Neuronal stem cell (in vitro differentiated cells): ENCODE results near the gene TM4SF1.

Experiments used
- DNase-seq: peaks from one replicate; pipeline ENCODE4 v3.0.0-alpha.2; 2013; ENCODE audit warnings: low spot score
- H2AFZ ChIP-seq: one replicate; pipeline ENCODE4 v1.6.1; 2013; ENCODE audit warnings: mild to moderate bottlenecking, low read length, inconsistent platforms
- H2AK5ac ChIP-seq: 2 replicates; pipeline ENCODE4 v1.6.1; 2013; ENCODE audit warnings: low read depth, mild to moderate bottlenecking, inconsistent platforms, low read length, moderate library complexity, mixed read lengths
- H2BK120ac ChIP-seq: 2 replicates; pipeline ENCODE4 v1.6.1; 2013; ENCODE audit warnings: low read depth, mild to moderate bottlenecking, inconsistent platforms, low read length, moderate library complexity, mixed read lengths
- H2BK12ac ChIP-seq: one replicate; pipeline ENCODE4 v1.6.1; 2013; ENCODE audit warnings: low read length, inconsistent platforms
- H2BK15ac ChIP-seq: 2 replicates; pipeline ENCODE4 v1.6.1; 2013; ENCODE audit warnings: mild to moderate bottlenecking, low read length, inconsistent platforms, mixed read lengths
- H2BK5ac ChIP-seq: one replicate; pipeline ENCODE4 v1.6.1; 2013; ENCODE audit warnings: inconsistent platforms, mild to moderate bottlenecking, low read length, moderate library complexity
- H3K14ac ChIP-seq: one replicate; pipeline ENCODE4 v1.6.1; 2013; ENCODE audit warnings: low read length, inconsistent platforms
- H3K18ac ChIP-seq: 2 replicates; pipeline ENCODE4 v1.6.1; 2013; ENCODE audit warnings: low read length, inconsistent platforms
- H3K23ac ChIP-seq: 2 replicates; pipeline ENCODE4 v1.6.1; 2013; ENCODE audit warnings: low read depth, mild to moderate bottlenecking, mixed read lengths, low read length, inconsistent platforms; ENCODE audit not compliant: poor library complexity
- H3K27ac ChIP-seq: replicated peaks from 3 replicates; pipeline ENCODE4 v1.5.1; 2013; ENCODE audit warnings: low read length, inconsistent platforms
- H3K27me3 ChIP-seq, 3 experiments: 2 replicates each; pipeline ENCODE4 v1.6.1; 2013; ENCODE audit warnings: low read length in 3 of 3, mild to moderate bottlenecking in 2 of 3, inconsistent platforms in 1 of 3, low read depth in 1 of 3, mixed read lengths in 1 of 3, moderate library complexity in 1 of 3; ENCODE audit not compliant: control insufficient read depth in 3 of 3, insufficient read depth in 3 of 3
- H3K36me3 ChIP-seq, 2 donors: replicated peaks in 1 of 2; 2 replicates each; pipeline ENCODE4 v1.6.1; 2013; ENCODE audit warnings: low read length in 2 of 2; ENCODE audit not compliant: control insufficient read depth in 2 of 2, insufficient read depth in 2 of 2
- H3K4ac ChIP-seq: 2 replicates; pipeline ENCODE4 v1.6.1; 2013; ENCODE audit warnings: inconsistent platforms, mild to moderate bottlenecking, low read length, moderate library complexity
- H3K4me1 ChIP-seq, 2 donors: 1 replicate in 1 of 2; 2 replicates in 1 of 2; pipeline ENCODE4 v1.6.1; 2013; ENCODE audit warnings: low read length in 2 of 2, low read depth in 1 of 2; ENCODE audit not compliant: control insufficient read depth in 2 of 2, insufficient read depth in 1 of 2
- H3K4me2 ChIP-seq: one replicate; pipeline ENCODE4 v1.6.1; 2013; ENCODE audit warnings: mild to moderate bottlenecking, low read length, inconsistent platforms; ENCODE audit not compliant: insufficient read depth, poor library complexity, severe bottlenecking
- H3K4me3 ChIP-seq, 2 donors: 2 replicates each; pipeline ENCODE4 v1.5.1; 2013; ENCODE audit warnings: low read length in 2 of 2, mild to moderate bottlenecking in 2 of 2, inconsistent platforms in 1 of 2, moderate library complexity in 1 of 2
- H3K79me1 ChIP-seq: one replicate; pipeline ENCODE4 v1.6.1; 2013; ENCODE audit warnings: low read depth, mild to moderate bottlenecking, inconsistent platforms, low read length, moderate library complexity
- H3K9ac ChIP-seq: one replicate; pipeline ENCODE4 v1.6.1; 2013; ENCODE audit warnings: mild to moderate bottlenecking, low read depth, low read length, inconsistent platforms; ENCODE audit not compliant: poor library complexity
- H3K9me3 ChIP-seq, 2 donors: replicated peaks in 1 of 2; 2 replicates each; pipeline versions ENCODE3 to v1.6.1; 2013; ENCODE audit warnings: low read length in 2 of 2, mild to moderate bottlenecking in 2 of 2, inconsistent platforms in 1 of 2, low read depth in 1 of 2, mixed read lengths in 1 of 2, moderate library complexity in 1 of 2; ENCODE audit not compliant: control insufficient read depth in 2 of 2, insufficient read depth in 1 of 2
- H4K8ac ChIP-seq: one replicate; pipeline ENCODE4 v1.6.1; 2013; ENCODE audit warnings: low read depth, mild to moderate bottlenecking, inconsistent platforms, low read length, moderate library complexity
- H4K91ac ChIP-seq: one replicate; pipeline ENCODE4 v1.6.1; 2013; ENCODE audit warnings: low read length, low read depth, mild to moderate bottlenecking, inconsistent platforms; ENCODE audit not compliant: poor library complexity
- WGBS, 2 donors: extraction: QIAGEN DNeasy Blood & Tissue Kit; methylation state at CpG; one replicate each; pipeline ENCODE4 v1.1.7; 2013; ENCODE audit warnings: missing lambda C conversion rate in 2 of 2, mixed read lengths in 1 of 2; ENCODE audit not compliant: insufficient read length in 2 of 2, insufficient replicate concordance in 1 of 2; ENCODE audit errors: extremely low coverage in 2 of 2; 5-methylcytosine and 5-hydroxymethylcytosine counted together

The TM4SF1 gene

DNA sequence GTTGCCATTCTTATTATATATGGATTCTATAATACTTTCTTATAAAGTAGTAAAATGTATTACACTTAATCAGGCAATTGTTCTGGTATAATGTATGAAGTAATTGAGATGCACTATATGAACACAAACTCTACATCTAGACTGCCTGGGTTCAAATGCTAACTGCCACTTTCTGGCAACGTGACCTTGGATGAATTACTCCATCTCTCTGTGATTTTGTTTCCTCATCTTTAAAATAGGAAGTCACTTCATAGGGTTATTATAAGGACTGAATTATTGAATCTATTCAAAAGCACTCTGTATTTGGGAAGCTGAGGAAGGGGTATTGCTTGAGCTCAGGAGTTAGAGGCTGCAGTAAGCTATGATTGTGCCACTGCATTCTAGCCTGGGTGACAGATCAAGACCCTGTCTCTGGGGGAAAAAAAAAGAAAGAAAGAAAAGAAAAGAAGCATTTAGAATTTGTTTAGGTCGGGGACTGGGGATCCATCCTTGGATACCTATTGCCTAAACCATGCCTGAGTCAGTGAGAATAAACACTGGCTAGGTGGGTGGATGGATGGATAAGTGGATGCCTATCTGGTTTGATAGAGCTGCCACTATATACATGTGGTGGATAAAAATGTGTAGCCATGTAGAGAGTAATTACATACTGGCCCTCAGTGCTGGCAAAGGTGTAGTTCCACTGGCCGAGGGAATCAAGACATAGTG lies 2.5 kb downstream of the TM4SF1 start:
- no peak overlapping the region for H3K4me3 ChIP-seq

DNA sequence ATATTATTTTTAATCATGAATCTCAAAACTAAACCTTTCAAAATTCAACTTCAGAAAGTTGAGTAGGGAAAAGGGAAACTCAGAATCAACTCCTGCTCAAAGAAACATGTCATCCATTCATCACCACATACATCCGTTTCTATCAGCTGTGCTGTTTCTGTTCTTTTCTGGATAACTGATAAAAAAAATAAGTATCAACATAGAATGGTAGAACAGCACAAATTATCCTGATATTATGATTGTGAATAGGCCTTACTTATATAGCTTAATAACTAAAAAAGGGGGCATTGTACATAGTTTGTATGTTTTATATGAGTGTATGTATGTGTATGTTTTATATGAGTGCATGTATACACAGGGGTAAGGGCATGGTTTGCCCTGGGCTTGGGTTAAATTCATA lies 3.1 kb downstream of the TM4SF1 start:
- Histone ChIP-seq H3K4me2 (no peak overlapping the region), H3K36me3 (no peaks in the 10 kb centered on the region), H2AFZ (no peak overlapping the region), H3K4me1 (peaks cover 2 to 6% of the 10 kb centered on the region in 2 donors), H3K23ac (no peak overlapping the region), H2AK5ac (no peak overlapping the region), H2BK15ac (no peak overlapping the region), H2BK120ac (no peak overlapping the region), H3K14ac (no peak overlapping the region), H4K8ac (no peak overlapping the region), H3K79me1 (no peaks in the 10 kb centered on the region), H3K4ac (no peak overlapping the region), H2BK5ac (no peak overlapping the region), H3K4me3 (no peak overlapping the region), H3K9me3 (no peaks in the 10 kb centered on the region), H3K27me3 (no peaks in the 10 kb centered on the region), H3K9ac (no peak overlapping the region), H2BK12ac (no peak overlapping the region), H3K27ac (no peak overlapping the region), H4K91ac (no peak overlapping the region), H3K18ac (no peak overlapping the region)
- WGBS, 2 donors: no CpG with 5 or more reads among the region's 1 CpG
- DNase-seq: no peak

More for the DNA sequence above, 2.5 kb downstream of the TM4SF1 start:
- H3K9me3 ChIP-seq: no peaks in the 10 kb centered on the region
- no peak overlapping the region for H4K91ac ChIP-seq
- H2BK15ac ChIP-seq: no peak overlapping the region
- no peak overlapping the region for H3K14ac ChIP-seq
- no peak for DNase-seq
- WGBS, 2 donors: no CpG with 5 or more reads among the region's 3 CpGs
- no peak overlapping the region for H2AK5ac ChIP-seq
- H2AFZ ChIP-seq: no peak overlapping the region
- peak overlapping the region; percentile 9 for H3K9ac ChIP-seq
- H2BK5ac ChIP-seq: no peak overlapping the region
- H3K27ac ChIP-seq: no peak overlapping the region
- H4K8ac ChIP-seq: no peak overlapping the region
- H3K4ac ChIP-seq: no peak overlapping the region
- no peak overlapping the region for H2BK120ac ChIP-seq
- H3K18ac ChIP-seq: no peak overlapping the region
- H3K79me1 ChIP-seq: no peaks in the 10 kb centered on the region
- no peak overlapping the region for H3K23ac ChIP-seq
- no peak overlapping the region for H3K4me2 ChIP-seq
- no peaks in the 10 kb centered on the region for H3K27me3 ChIP-seq
- H3K4me1 ChIP-seq: peaks cover 2 to 6% of the 10 kb centered on the region in 2 donors
- no peak overlapping the region for H2BK12ac ChIP-seq
- no peaks in the 10 kb centered on the region for H3K36me3 ChIP-seq

DNA sequence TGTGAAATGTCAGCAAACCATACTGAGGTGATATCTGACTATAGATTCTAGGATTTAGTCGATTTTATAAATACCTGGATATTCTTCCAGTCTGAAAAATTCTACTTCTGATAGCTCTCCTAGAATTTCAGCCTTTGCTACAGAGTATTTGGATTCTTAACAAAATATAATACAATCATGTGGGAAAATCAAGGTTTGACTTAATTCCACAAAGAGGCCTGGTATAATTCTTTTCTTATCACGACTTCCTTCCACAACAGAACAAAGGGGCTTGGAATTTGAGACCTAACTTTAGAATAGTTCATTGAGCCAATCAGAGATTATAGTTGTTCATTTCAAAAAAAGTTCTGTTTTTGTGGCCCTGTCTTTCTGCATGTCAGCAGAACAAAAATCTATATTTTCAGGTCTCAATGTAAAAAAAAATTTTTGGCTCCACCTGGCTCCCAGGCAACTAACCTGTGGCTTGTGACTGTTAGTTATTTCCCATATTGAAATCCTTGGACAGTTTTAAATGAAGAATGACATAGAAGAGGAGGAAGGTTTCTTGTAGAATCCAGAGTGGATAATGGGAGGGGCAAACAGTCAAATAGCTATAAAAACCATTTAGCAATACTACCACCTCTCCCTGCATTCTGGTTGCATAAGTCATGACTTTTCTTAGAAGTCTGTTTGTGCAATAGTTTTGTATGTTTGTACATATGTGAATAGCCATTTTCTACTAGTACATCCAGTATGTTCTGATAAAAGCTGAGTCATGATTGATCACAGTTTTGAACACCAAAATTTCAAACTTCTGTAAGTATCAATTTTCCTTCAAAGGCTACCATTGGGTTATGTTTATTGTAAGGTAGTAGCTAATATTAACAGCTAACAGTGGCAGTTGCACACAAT lies 4.0 kb downstream of the TM4SF1 start:
- H4K91ac ChIP-seq: no peak overlapping the region
- no peak overlapping the region for H3K18ac ChIP-seq
- H2BK5ac ChIP-seq: no peak overlapping the region
- H3K9me3 ChIP-seq: no peaks in the 10 kb centered on the region
- H3K9ac ChIP-seq: no peak overlapping the region
- no CpG with 5 or more reads among the region's 2 CpGs for WGBS, 2 donors
- H3K4me1 ChIP-seq: peaks cover 2 to 6% of the 10 kb centered on the region in 2 donors
- H3K23ac ChIP-seq: no peak overlapping the region
- H2BK12ac ChIP-seq: no peak overlapping the region
- H3K14ac ChIP-seq: no peak overlapping the region
- no peak overlapping the region for H2AK5ac ChIP-seq
- no peak overlapping the region for H2BK15ac ChIP-seq
- H3K79me1 ChIP-seq: no peaks in the 10 kb centered on the region
- H3K36me3 ChIP-seq: no peaks in the 10 kb centered on the region
- H3K4me2 ChIP-seq: no peak overlapping the region
- no peak overlapping the region for H3K4me3 ChIP-seq
- H2AFZ ChIP-seq: no peak overlapping the region
- no peak overlapping the region for H2BK120ac ChIP-seq
- no peak overlapping the region for H3K4ac ChIP-seq
- no peak overlapping the region for H3K27ac ChIP-seq
- no peak overlapping the region for H4K8ac ChIP-seq
- DNase-seq: no peak
- no peaks in the 10 kb centered on the region for H3K27me3 ChIP-seq

DNA sequence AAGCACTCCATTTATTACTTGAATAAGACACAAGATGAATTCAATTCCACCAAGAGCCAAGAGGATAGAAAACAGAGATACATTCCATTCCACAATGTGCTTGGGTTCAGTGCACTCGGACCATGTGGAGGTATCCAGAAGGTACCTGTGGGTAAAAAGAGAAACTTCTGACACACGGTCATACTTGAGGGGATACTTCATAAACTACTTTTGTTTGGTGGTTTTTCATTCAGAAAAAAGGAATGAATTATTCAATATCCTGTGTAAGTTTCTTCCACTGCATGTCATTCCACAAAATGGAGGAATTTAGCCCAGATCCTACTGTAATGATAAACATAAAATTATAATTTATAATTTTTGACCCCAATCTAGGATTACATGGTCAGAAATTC lies 5.7 kb downstream of the TM4SF1 start:
- no peak overlapping the region for H2BK12ac ChIP-seq
- H3K4me1 ChIP-seq: peaks cover 2 to 6% of the 10 kb centered on the region in 2 donors
- no peak overlapping the region for H2AFZ ChIP-seq
- no peak overlapping the region for H3K27ac ChIP-seq
- H3K9ac ChIP-seq: no peak overlapping the region
- no peak for DNase-seq
- no peak overlapping the region for H2BK5ac ChIP-seq
- H2AK5ac ChIP-seq: no peak overlapping the region
- H3K4me3 ChIP-seq: no peak overlapping the region
- H4K91ac ChIP-seq: no peak overlapping the region
- no peak overlapping the region for H2BK15ac ChIP-seq
- H3K4me2 ChIP-seq: no peak overlapping the region
- H3K18ac ChIP-seq: no peak overlapping the region
- no peak overlapping the region for H3K23ac ChIP-seq
- no peaks in the 10 kb centered on the region for H3K9me3 ChIP-seq
- H3K14ac ChIP-seq: no peak overlapping the region
- no CpG with 5 or more reads among the region's 2 CpGs for WGBS, 2 donors
- H3K79me1 ChIP-seq: no peaks in the 10 kb centered on the region
- no peak overlapping the region for H2BK120ac ChIP-seq
- no peak overlapping the region for H4K8ac ChIP-seq
- H3K27me3 ChIP-seq: no peaks in the 10 kb centered on the region
- no peak overlapping the region for H3K4ac ChIP-seq
- no peaks in the 10 kb centered on the region for H3K36me3 ChIP-seq
